Muscle of arm (tissue), 12 donors: Measurements from ENCODE around the gene PTPRU. TPM values are rescaled to one million over a fixed set of nuclear protein-coding genes. Genes with fewer than 3 reads are reported as not detected.

ENCODE experiments used
- DNase-seq: peaks from one replicate; pipeline ENCODE4 v3.0.0-alpha.2; 2013
- polyA plus RNA-seq, 12 donors: library from polyadenylated mRNA; unstranded; fragments of 120-200 nt; gene quantifications; one replicate each; pipeline ENCODE4 v1.2.1, GENCODE V29; 2013; ENCODE audit not compliant: insufficient read length in 12 of 12

The PTPRU gene
- polyA plus RNA-seq, 12 donors, result 7.2 to 26.3 (median 12.0) TPM; not detected in 1

GRCh38 chr1:29243023-29243870 is 6.9 kb downstream of the PTPRU start:
- no peak for DNase-seq

DNA sequence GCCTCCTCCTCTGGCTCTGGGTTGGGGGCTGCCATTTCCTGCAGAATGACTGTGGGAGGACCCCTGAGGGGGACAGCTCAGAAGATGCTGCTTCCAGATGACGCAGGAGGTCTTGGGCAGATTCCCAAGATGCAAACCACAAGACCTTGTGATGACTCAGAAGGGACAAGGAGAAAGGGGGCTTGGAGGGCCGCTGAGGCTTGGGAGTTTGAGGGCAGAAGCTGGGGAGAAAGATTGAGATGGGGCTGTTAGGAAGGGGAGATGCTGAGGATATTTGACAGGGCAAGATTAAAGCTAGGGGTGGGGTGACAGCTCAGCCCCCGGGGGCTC is 7.5 kb downstream of the PTPRU start:
- no peak for DNase-seq

DNA sequence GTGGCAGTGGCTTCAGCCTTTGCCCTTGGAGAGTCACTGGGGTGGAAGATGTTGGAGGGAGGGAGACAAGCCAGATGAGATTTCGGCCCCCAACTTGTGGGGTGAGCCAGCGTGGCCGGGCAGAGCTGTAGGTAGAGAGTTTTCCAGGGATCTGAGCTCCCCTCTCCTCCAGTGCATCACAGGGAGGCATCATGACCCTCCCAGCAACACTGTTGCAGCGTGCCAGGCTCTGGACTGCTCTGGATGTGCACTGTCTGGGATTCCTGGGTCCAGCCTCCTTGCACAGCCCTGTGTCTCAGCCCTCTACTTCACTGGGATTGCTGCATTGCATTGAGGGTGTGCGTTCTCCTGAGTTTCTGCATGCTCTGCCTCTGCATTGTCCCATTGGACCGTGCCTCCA is 8.9 kb downstream of the PTPRU start:
- DNase-seq, result no peak

DNA sequence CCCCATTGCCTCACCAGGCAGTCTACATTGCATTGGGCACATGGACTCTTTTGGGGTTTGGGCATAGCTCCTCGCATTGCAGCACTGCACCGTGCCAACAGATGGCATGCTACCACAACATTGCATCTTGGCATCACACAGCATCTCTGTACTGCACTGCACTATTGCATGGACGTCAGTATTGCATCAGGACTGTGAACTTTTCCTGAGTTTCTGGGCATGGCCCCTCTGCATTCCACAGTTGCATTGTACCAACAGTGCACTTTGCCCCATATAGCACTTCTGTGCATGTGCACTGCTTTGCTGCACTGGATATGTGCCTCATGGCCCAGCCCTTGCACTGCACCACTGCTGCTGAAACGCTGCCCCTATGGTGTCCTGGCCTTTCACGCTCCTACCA is 9.6 kb downstream of the PTPRU start:
- DNase-seq, result no peak

GRCh38 chr1:29247044-29247443 is 10.7 kb downstream of the PTPRU start:
- no peak for DNase-seq

- DNase-seq, result no peak
Measured at GRCh38 chr1:29247571-29248273, 11.4 kb downstream of the PTPRU start.

GRCh38 chr1:29248409-29248808 is 12.1 kb downstream of the PTPRU start:
- DNase-seq, result no peak

- no peak for DNase-seq
Measured at GRCh38 chr1:29249170-29249691, 12.9 kb downstream of the PTPRU start.

GRCh38 chr1:29249951-29250581 is 13.7 kb downstream of the PTPRU start:
- no peak for DNase-seq

GRCh38 chr1:29251164-29252124 is 15.1 kb downstream of the PTPRU start:
- DNase-seq, result no peak

- DNase-seq, result no peak
Measured at GRCh38 chr1:29253180-29253579, 16.9 kb downstream of the PTPRU start.

DNA sequence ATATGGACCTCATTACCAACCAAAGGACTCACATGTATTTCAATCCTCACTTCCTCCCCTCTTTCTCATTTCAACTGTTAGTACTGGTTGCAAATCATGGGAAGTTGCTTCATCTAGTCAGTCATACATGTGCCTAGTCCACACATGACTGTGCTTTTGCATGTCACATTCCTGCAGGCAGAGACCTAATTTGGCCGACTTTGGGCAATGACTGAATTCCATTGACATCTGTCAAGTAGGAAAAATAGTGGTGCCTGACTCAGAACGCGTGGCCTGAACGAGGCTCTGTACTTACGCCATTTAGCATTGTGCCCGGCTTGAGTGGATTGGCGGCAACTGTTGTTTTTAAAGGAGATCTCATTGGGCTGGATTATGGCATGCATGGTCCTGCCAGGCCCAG is 18.0 kb downstream of the PTPRU start:
- DNase-seq, result no peak

DNA sequence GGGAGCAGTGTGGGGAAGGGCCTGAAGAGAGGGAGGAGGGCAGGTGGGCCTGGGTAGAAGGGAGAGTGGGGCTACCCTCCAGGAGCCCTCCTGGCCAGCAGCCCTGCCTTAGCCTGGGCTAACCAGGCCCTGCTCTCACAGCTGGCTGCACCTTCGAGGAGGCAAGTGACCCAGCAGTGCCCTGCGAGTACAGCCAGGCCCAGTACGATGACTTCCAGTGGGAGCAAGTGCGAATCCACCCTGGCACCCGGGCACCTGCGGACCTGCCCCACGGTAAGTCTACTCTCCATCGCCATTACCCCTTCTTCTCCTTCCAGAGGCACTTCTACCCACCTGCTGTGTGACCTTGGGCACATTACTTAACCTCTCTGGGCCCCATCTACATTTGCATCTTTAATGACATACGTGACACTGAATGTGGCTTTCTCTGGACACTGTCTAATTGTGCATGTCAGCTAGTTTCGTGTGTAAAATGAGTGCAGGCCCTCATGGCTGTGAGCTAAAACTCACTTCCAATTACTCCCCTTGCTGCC is 18.9 kb downstream of the PTPRU start:
- no peak for DNase-seq

- DNase-seq, result no peak
Measured at GRCh38 chr1:29256394-29256793, 20.1 kb downstream of the PTPRU start.

DNA sequence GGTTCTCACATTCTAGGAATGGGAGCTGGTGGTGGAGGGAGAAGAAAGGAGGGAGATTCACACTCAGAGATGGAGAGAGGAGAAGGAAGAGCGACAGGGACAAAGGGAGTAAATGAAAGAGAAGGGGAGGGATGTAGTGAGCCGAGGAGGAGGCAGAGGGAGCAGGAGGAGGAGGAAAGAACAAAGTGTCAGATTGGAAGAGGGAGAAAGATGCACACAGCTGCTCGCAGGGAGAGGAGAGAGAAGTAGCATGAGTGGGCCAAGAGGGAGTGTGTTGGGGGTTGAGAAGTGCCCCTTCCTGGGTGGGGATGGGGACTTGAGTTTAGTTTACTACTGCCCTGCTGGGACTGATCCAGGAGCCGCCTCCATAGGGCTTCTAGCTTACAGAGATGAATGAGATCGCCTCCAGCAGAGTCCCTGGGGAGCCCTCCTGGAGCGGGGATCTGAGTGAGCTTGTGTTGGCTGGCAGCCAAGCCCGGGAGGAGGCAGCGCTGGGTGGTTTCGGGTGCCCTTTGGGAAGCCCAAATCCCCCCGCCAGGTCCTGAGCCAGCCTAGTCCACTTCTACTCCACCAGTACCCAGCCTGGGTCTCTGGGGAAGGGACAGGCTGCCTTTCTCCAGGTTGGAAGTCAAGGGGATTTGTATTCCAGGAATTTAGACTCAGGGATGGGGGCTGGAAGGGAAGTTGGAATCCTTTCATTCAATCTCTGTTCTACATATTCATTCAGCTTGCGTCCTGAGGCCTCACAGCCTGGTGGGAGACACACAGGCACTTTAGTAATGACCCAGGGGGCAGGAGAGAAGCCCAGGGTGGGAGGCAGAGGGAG is 20.9 kb downstream of the PTPRU start:
- DNase-seq, result no peak

GRCh38 chr1:29258189-29258975 is 22.1 kb downstream of the PTPRU start:
- DNase-seq, result no peak

GRCh38 chr1:29258976-29259801 is 22.9 kb downstream of the PTPRU start:
- no peak for DNase-seq

- DNase-seq, result peak; percentile 31
Measured at GRCh38 chr1:29259802-29260441, 23.6 kb downstream of the PTPRU start.
